GM23338 (cell line): ENCODE measurements around the gene RMND1.

ENCODE experiments used
- CREB1 ChIP-seq: fragments of 250-450 bp; sonication (Bioruptor Pico); IDR thresholded peaks from 2 replicates; pipeline ENCODE4 v1.5.0; 2020; ENCODE audit warnings: low read depth, mild to moderate bottlenecking, moderate library complexity
- EZH2 ChIP-seq: fragments of 200-600 bp; sonication (generic); IDR thresholded peaks from one replicate; pipeline ENCODE4 v1.8.0; 2017; ENCODE audit warnings: antibody characterized with exemption, mild to moderate bottlenecking, low read depth; ENCODE audit not compliant: unreplicated experiment
- EZH2phosphoT487 ChIP-seq: fragments of 200-600 bp; sonication (generic); IDR thresholded peaks from one replicate; pipeline ENCODE4 v1.8.1; 2018; ENCODE audit warnings: antibody characterized with exemption; ENCODE audit not compliant: unreplicated experiment
- JUNB ChIP-seq: IDR thresholded peaks from one replicate; pipeline ENCODE4 v1.6.1; 2016; ENCODE audit warnings: antibody characterized with exemption; ENCODE audit not compliant: unreplicated experiment
- NANOG ChIP-seq: IDR thresholded peaks from 2 replicates; pipeline ENCODE4 v1.6.1; 2016; ENCODE audit warnings: antibody characterized with exemption, borderline replicate concordance
- POLR2AphosphoS5 ChIP-seq: IDR thresholded peaks from 2 replicates; pipeline ENCODE4 v1.6.1; 2016; ENCODE audit warnings: antibody characterized with exemption, low read depth
- STAT1 ChIP-seq: IDR thresholded peaks from one replicate; pipeline ENCODE4 v1.6.1; 2016; ENCODE audit warnings: antibody characterized with exemption; ENCODE audit not compliant: unreplicated experiment
- ZNF114 ChIP-seq: fragments of 250-450 bp; sonication (Bioruptor Pico); IDR thresholded peaks from 2 replicates; pipeline ENCODE4 v1.5.0; 2020; ENCODE audit warnings: mild to moderate bottlenecking, moderate library complexity
- ZNF331 ChIP-seq: fragments of 250-450 bp; sonication (Bioruptor Pico); IDR thresholded peaks from 2 replicates; pipeline ENCODE4 v1.5.0; 2020; ENCODE audit warnings: low read depth, mild to moderate bottlenecking, moderate library complexity
- TF ChIP-seq, protein P1 (sequence below), 2 experiments: fragments of 200-600 bp in 1 of 2; sonication (generic) in 1 of 2; conservative IDR thresholded peaks; 2 replicates each; pipeline versions ENCODE4 v1.5.1 to v1.6.1; 2016 to 2017; ENCODE audit warnings: antibody characterized with exemption in 2 of 2, low read depth in 2 of 2, mild to moderate bottlenecking in 2 of 2, moderate library complexity in 1 of 2
- TF ChIP-seq, protein P2 (sequence below): IDR thresholded peaks from 2 replicates; pipeline ENCODE4 v1.6.1; 2016; ENCODE audit warnings: antibody characterized with exemption
- TF ChIP-seq, protein P3 (sequence below): IDR thresholded peaks from one replicate; pipeline ENCODE4 v1.6.1; 2018; ENCODE audit warnings: antibody characterized with exemption; ENCODE audit not compliant: unreplicated experiment

DNA sequence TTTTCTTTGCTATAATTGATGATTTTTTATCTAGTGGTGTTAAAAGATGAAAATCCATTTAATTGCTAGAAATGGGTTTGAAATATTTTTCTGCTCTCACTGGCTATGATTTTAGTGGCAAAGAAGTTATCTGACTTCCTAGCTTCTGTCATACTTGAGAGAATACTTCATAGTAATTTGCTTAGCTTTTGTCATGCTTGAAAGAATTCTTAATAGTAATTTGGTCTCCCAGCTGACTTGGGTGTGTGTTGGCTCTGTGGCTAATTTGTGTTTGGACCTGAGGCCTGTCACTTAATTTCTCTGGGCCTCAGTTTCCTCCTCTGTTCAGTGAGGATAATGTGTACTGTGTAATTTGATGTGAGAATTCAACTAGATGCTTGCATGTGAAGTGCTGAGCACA lies 12.8 kb upstream of the RMND1 start:
- TF ChIP-seq, protein P1, sequence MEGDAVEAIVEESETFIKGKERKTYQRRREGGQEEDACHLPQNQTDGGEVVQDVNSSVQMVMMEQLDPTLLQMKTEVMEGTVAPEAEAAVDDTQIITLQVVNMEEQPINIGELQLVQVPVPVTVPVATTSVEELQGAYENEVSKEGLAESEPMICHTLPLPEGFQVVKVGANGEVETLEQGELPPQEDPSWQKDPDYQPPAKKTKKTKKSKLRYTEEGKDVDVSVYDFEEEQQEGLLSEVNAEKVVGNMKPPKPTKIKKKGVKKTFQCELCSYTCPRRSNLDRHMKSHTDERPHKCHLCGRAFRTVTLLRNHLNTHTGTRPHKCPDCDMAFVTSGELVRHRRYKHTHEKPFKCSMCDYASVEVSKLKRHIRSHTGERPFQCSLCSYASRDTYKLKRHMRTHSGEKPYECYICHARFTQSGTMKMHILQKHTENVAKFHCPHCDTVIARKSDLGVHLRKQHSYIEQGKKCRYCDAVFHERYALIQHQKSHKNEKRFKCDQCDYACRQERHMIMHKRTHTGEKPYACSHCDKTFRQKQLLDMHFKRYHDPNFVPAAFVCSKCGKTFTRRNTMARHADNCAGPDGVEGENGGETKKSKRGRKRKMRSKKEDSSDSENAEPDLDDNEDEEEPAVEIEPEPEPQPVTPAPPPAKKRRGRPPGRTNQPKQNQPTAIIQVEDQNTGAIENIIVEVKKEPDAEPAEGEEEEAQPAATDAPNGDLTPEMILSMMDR (conservative IDR thresholded peaks at IDR 0.05; ENCODE audit: low read depth in 2 of 2), result no peak
- TF ChIP-seq, protein P2, sequence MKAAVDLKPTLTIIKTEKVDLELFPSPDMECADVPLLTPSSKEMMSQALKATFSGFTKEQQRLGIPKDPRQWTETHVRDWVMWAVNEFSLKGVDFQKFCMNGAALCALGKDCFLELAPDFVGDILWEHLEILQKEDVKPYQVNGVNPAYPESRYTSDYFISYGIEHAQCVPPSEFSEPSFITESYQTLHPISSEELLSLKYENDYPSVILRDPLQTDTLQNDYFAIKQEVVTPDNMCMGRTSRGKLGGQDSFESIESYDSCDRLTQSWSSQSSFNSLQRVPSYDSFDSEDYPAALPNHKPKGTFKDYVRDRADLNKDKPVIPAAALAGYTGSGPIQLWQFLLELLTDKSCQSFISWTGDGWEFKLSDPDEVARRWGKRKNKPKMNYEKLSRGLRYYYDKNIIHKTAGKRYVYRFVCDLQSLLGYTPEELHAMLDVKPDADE, result no peak
- TF ChIP-seq EZH2 (no peak), CREB1 (CRISPR knock-in tag) (no peak), POLR2AphosphoS5 (no peak), ZNF331 (no peak), JUNB (no peak), EZH2phosphoT487 (no peak), NANOG (no peak), ZNF114 (CRISPR knock-in tag) (no peak), STAT1 (no peak)
- TF ChIP-seq, protein P3, sequence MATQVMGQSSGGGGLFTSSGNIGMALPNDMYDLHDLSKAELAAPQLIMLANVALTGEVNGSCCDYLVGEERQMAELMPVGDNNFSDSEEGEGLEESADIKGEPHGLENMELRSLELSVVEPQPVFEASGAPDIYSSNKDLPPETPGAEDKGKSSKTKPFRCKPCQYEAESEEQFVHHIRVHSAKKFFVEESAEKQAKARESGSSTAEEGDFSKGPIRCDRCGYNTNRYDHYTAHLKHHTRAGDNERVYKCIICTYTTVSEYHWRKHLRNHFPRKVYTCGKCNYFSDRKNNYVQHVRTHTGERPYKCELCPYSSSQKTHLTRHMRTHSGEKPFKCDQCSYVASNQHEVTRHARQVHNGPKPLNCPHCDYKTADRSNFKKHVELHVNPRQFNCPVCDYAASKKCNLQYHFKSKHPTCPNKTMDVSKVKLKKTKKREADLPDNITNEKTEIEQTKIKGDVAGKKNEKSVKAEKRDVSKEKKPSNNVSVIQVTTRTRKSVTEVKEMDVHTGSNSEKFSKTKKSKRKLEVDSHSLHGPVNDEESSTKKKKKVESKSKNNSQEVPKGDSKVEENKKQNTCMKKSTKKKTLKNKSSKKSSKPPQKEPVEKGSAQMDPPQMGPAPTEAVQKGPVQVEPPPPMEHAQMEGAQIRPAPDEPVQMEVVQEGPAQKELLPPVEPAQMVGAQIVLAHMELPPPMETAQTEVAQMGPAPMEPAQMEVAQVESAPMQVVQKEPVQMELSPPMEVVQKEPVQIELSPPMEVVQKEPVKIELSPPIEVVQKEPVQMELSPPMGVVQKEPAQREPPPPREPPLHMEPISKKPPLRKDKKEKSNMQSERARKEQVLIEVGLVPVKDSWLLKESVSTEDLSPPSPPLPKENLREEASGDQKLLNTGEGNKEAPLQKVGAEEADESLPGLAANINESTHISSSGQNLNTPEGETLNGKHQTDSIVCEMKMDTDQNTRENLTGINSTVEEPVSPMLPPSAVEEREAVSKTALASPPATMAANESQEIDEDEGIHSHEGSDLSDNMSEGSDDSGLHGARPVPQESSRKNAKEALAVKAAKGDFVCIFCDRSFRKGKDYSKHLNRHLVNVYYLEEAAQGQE, result no peak
